ENCODE results near the gene PPM1M. TPM values are rescaled to one million over a fixed set of nuclear protein-coding genes. Genes with fewer than 3 reads are reported as not detected.

The PPM1M gene
- polyA plus RNA-seq, 1 donor from 2014 or later = 1.1 TPM

GRCh38 chr3:52218026-52218425 is 27.5 kb upstream of the PPM1M start:
- H3K27ac ChIP-seq (ENCODE audit: low read length) = no peak overlapping the region
- no peaks in the 10 kb centered on the region for H4K20me1 ChIP-seq (ENCODE audit: insufficient read depth)
- H3K4me3 ChIP-seq (ENCODE audit: low read length) = no peak overlapping the region
- H3K27me3 ChIP-seq (ENCODE audit: insufficient read depth, low read depth, low read length) = no peaks in the 10 kb centered on the region
- H3F3A ChIP-seq (ENCODE audit: insufficient read depth, low read length, poor library complexity, severe bottlenecking) = no peaks in the 10 kb centered on the region
- H3K9ac ChIP-seq (ENCODE audit: low read length) = no peak overlapping the region
- no peaks in the 10 kb centered on the region for H3K36me3 ChIP-seq (ENCODE audit: insufficient read depth, low read length)
- no peak overlapping the region for H3K4me2 ChIP-seq (ENCODE audit: low read length)
- H3K79me2 ChIP-seq (replicated peaks; ENCODE audit: insufficient read depth, low read length) = no peaks in the 10 kb centered on the region
- H3K9me3 ChIP-seq (ENCODE audit: low read length) = no peaks in the 10 kb centered on the region
- no peak for TF ChIP-seq EP300 (conservative IDR thresholded peaks at IDR 0.05; ENCODE audit: poor library complexity, severe bottlenecking)
- TF ChIP-seq EZH2 (IDR thresholded peaks at IDR 0.05; ENCODE audit: borderline replicate concordance, insufficient read depth, low read length, poor library complexity, severe bottlenecking) = no peak
- no peak for TF ChIP-seq TAF1 (IDR thresholded peaks at IDR 0.05; ENCODE audit: low read depth)
- TF ChIP-seq POLR2AphosphoS5 (IDR thresholded peaks at IDR 0.05) = no peak
- no peak for TF ChIP-seq RAD21 (conservative IDR thresholded peaks at IDR 0.05)
- no peak for TF ChIP-seq CTCF (IDR thresholded peaks at IDR 0.05; ENCODE audit: poor library complexity, severe bottlenecking)
- no peak for TF ChIP-seq SMC3 (conservative IDR thresholded peaks at IDR 0.05; ENCODE audit: poor library complexity)
- TF ChIP-seq REST (IDR thresholded peaks at IDR 0.05; ENCODE audit: borderline replicate concordance) = no peak
- TF ChIP-seq MXI1 (conservative IDR thresholded peaks at IDR 0.05; ENCODE audit: poor library complexity, severe bottlenecking) = no peak
- no peaks in the 10 kb centered on the region for H3K9me2 ChIP-seq (ENCODE audit: insufficient read depth, low read length)
- H2AFZ ChIP-seq (ENCODE audit: low read depth, low read length) = no peak overlapping the region

GRCh38 chr3:52218454-52218853 is 27.1 kb upstream of the PPM1M start:
- no peaks in the 10 kb centered on the region for H3K9me2 ChIP-seq (ENCODE audit: insufficient read depth, low read length)
- no peak overlapping the region for H2AFZ ChIP-seq (ENCODE audit: low read depth, low read length)
- no peak overlapping the region for H3K4me2 ChIP-seq (ENCODE audit: low read length)
- no peak overlapping the region for H3K27ac ChIP-seq (ENCODE audit: low read length)
- no peaks in the 10 kb centered on the region for H3K9me3 ChIP-seq (ENCODE audit: low read length)
- H3F3A ChIP-seq (ENCODE audit: insufficient read depth, low read length, poor library complexity, severe bottlenecking) = no peaks in the 10 kb centered on the region
- H4K20me1 ChIP-seq (ENCODE audit: insufficient read depth) = no peaks in the 10 kb centered on the region
- TF ChIP-seq EZH2 (IDR thresholded peaks at IDR 0.05; ENCODE audit: borderline replicate concordance, insufficient read depth, low read length, poor library complexity, severe bottlenecking) = no peak
- no peak for TF ChIP-seq REST (IDR thresholded peaks at IDR 0.05; ENCODE audit: borderline replicate concordance)
- no peak for TF ChIP-seq POLR2AphosphoS5 (IDR thresholded peaks at IDR 0.05)
- no peak for TF ChIP-seq CTCF (IDR thresholded peaks at IDR 0.05; ENCODE audit: poor library complexity, severe bottlenecking)
- no peak for TF ChIP-seq RAD21 (conservative IDR thresholded peaks at IDR 0.05)
- TF ChIP-seq TAF1 (IDR thresholded peaks at IDR 0.05; ENCODE audit: low read depth) = no peak
- no peak for TF ChIP-seq SMC3 (conservative IDR thresholded peaks at IDR 0.05; ENCODE audit: poor library complexity)
- TF ChIP-seq EP300 (conservative IDR thresholded peaks at IDR 0.05; ENCODE audit: poor library complexity, severe bottlenecking) = no peak
- no peak for TF ChIP-seq MXI1 (conservative IDR thresholded peaks at IDR 0.05; ENCODE audit: poor library complexity, severe bottlenecking)
- no peaks in the 10 kb centered on the region for H3K27me3 ChIP-seq (ENCODE audit: insufficient read depth, low read depth, low read length)
- H3K9ac ChIP-seq (ENCODE audit: low read length) = no peak overlapping the region
- H3K79me2 ChIP-seq (replicated peaks; ENCODE audit: insufficient read depth, low read length) = no peaks in the 10 kb centered on the region
- H3K36me3 ChIP-seq (ENCODE audit: insufficient read depth, low read length) = no peaks in the 10 kb centered on the region
- no peak overlapping the region for H3K4me3 ChIP-seq (ENCODE audit: low read length)
